Rectal smooth muscle tissue (tissue), 1 donor: Measurements from ENCODE around the gene TNFAIP3.
A peak's percentile ranks its signal among the peaks of the same experiment; 100 is the strongest.
"Not testable (repeated sequence)": the region's sequence is repeated elsewhere in the genome, so short reads cannot be mapped to it uniquely, and the experiment has no call there.

Source experiments
- H3K27ac ChIP-seq: one replicate; pipeline ENCODE4 v1.7.0; 2013; ENCODE audit warnings: low read depth, low read length, inconsistent platforms
- H3K27me3 ChIP-seq: one replicate; pipeline ENCODE4 v1.7.0; 2013; ENCODE audit warnings: low read length; ENCODE audit not compliant: control insufficient read depth, insufficient read depth
- H3K36me3 ChIP-seq: one replicate; pipeline ENCODE4 v1.7.0; 2013; ENCODE audit warnings: low read length; ENCODE audit not compliant: control insufficient read depth, insufficient read depth
- H3K4me1 ChIP-seq: one replicate; pipeline ENCODE4 v1.7.0; 2013; ENCODE audit warnings: low read length; ENCODE audit not compliant: control insufficient read depth, insufficient read depth
- H3K4me3 ChIP-seq: one replicate; pipeline ENCODE4 v1.7.0; 2013; ENCODE audit warnings: low read length
- H3K9ac ChIP-seq: one replicate; pipeline ENCODE4 v1.7.0; 2013; ENCODE audit warnings: low read length

TNFAIP3 gene

GRCh38 chr6:137878029-137878428 lies 11.0 kb downstream of the TNFAIP3 start:
- Histone ChIP-seq H3K4me3 (no peak overlapping the region), H3K27ac (no peak overlapping the region), H3K4me1 (peaks cover 11% of the 10 kb centered on the region), H3K36me3 (peaks cover 65% of the 10 kb centered on the region), H3K27me3 (no peaks in the 10 kb centered on the region), H3K9ac (no peak overlapping the region)

- Histone ChIP-seq H3K4me1 (peaks cover 10% of the 10 kb centered on the region), H3K27ac (peak overlapping the region; percentile 20), H3K27me3 (no peaks in the 10 kb centered on the region), H3K36me3 (peaks cover 65% of the 10 kb centered on the region), H3K4me3 (no peak overlapping the region), H3K9ac (no peak overlapping the region)
Observed at GRCh38 chr6:137878486-137879285, 11.6 kb downstream of the TNFAIP3 start.

GRCh38 chr6:137879299-137879698 lies 12.2 kb downstream of the TNFAIP3 start:
- Histone ChIP-seq H3K27me3 (no peaks in the 10 kb centered on the region), H3K36me3 (peaks cover 65% of the 10 kb centered on the region), H3K27ac (peak overlapping the region; percentile 20), H3K4me1 (peaks cover 7% of the 10 kb centered on the region), H3K4me3 (no peak overlapping the region), H3K9ac (no peak overlapping the region)

- H3K36me3 ChIP-seq: peaks cover 60% of the 10 kb centered on the region
- no peaks in the 10 kb centered on the region for H3K27me3 ChIP-seq
- H3K27ac ChIP-seq: peak overlapping the region; percentile 36
- no peak overlapping the region for H3K4me3 ChIP-seq
- peaks cover 7% of the 10 kb centered on the region for H3K4me1 ChIP-seq
- no peak overlapping the region for H3K9ac ChIP-seq
Observed at GRCh38 chr6:137879885-137880745, 13.1 kb downstream of the TNFAIP3 start.

- no peak overlapping the region for H3K27ac ChIP-seq
- peaks cover 7% of the 10 kb centered on the region for H3K4me1 ChIP-seq
- no peak overlapping the region for H3K4me3 ChIP-seq
- H3K36me3 ChIP-seq: peaks cover 52% of the 10 kb centered on the region
- H3K9ac ChIP-seq: no peak overlapping the region
- H3K27me3 ChIP-seq: no peaks in the 10 kb centered on the region
Observed at GRCh38 chr6:137880746-137881521, 13.9 kb downstream of the TNFAIP3 start.

- peaks cover 47% of the 10 kb centered on the region for H3K36me3 ChIP-seq
- H3K9ac ChIP-seq: no peak overlapping the region
- H3K4me3 ChIP-seq: no peak overlapping the region
- no peak overlapping the region for H3K27ac ChIP-seq
- no peaks in the 10 kb centered on the region for H3K27me3 ChIP-seq
- H3K4me1 ChIP-seq: peaks cover 7% of the 10 kb centered on the region
Observed at GRCh38 chr6:137881522-137881886, 14.4 kb downstream of the TNFAIP3 start.

- Histone ChIP-seq H3K36me3 (peaks cover 40% of the 10 kb centered on the region), H3K9ac (no peak overlapping the region), H3K4me1 (peaks cover 7% of the 10 kb centered on the region), H3K4me3 (no peak overlapping the region), H3K27me3 (no peaks in the 10 kb centered on the region), H3K27ac (no peak overlapping the region)
Observed at GRCh38 chr6:137882225-137882961, 15.3 kb downstream of the TNFAIP3 start.

- Histone ChIP-seq H3K4me1 (peaks cover 7% of the 10 kb centered on the region), H3K9ac (no peak overlapping the region), H3K36me3 (peaks cover 33% of the 10 kb centered on the region), H3K27me3 (no peaks in the 10 kb centered on the region), H3K4me3 (no peak overlapping the region), H3K27ac (no peak overlapping the region)
Observed at GRCh38 chr6:137883400-137884148, 16.5 kb downstream of the TNFAIP3 start.

- Histone ChIP-seq H3K4me1 (peaks cover 1% of the 10 kb centered on the region), H3K27ac (no peak overlapping the region), H3K27me3 (no peaks in the 10 kb centered on the region), H3K36me3 (peaks cover 25% of the 10 kb centered on the region), H3K9ac (no peak overlapping the region), H3K4me3 (no peak overlapping the region)
Observed at GRCh38 chr6:137884149-137884909, 17.3 kb downstream of the TNFAIP3 start.

- H3K27me3 ChIP-seq, H3K9ac ChIP-seq, H3K27ac ChIP-seq, H3K4me3 ChIP-seq, H3K4me1 ChIP-seq: not testable (repeated sequence)
- peaks cover 21% of the 10 kb centered on the region for H3K36me3 ChIP-seq
Observed at GRCh38 chr6:137884910-137885229, 17.8 kb downstream of the TNFAIP3 start.

- H3K4me1 ChIP-seq, H3K27ac ChIP-seq, H3K4me3 ChIP-seq, H3K9ac ChIP-seq, H3K27me3 ChIP-seq, H3K36me3 ChIP-seq: not testable (repeated sequence)
Observed at GRCh38 chr6:137886226-137886625, 19.2 kb downstream of the TNFAIP3 start.
